HepG2 (cell line): Measurements from ENCODE around the gene SCGB1D4. TPM values are rescaled to one million over a fixed set of nuclear protein-coding genes. Genes with fewer than 3 reads are reported as not detected.

Experiments used
- CBX5 ChIP-seq: sonication (generic); formaldehyde crosslinking; IDR thresholded peaks from 2 replicates; pipeline ENCODE4 v1.4.0; 2020; ENCODE audit warnings: missing genetic modification reagents, borderline replicate concordance
- CREB3 ChIP-seq: sonication (generic); formaldehyde crosslinking; IDR thresholded peaks from 2 replicates; pipeline ENCODE4 v1.5.0; 2020; ENCODE audit warnings: missing genetic modification reagents
- DZIP1 ChIP-seq: sonication (generic); formaldehyde crosslinking; IDR thresholded peaks from 2 replicates; pipeline ENCODE4 v1.5.0; 2020; ENCODE audit warnings: mild to moderate bottlenecking, missing genetic modification reagents
- GFI1 ChIP-seq: sonication (generic); formaldehyde crosslinking; IDR thresholded peaks from 2 replicates; pipeline ENCODE4 v1.5.0; 2020; ENCODE audit warnings: missing genetic modification reagents, mild to moderate bottlenecking, borderline replicate concordance
- IKZF5 ChIP-seq: IDR thresholded peaks from 2 replicates; pipeline ENCODE4 v1.6.1; 2018; ENCODE audit warnings: missing genetic modification reagents, mild to moderate bottlenecking, missing compliant biosample characterization
- MYC ChIP-seq: sonication (generic); formaldehyde crosslinking; IDR thresholded peaks from 2 replicates; pipeline ENCODE4 v1.9.0; 2021; ENCODE audit warnings: missing genetic modification reagents, borderline replicate concordance
- PLRG1 ChIP-seq: fragments of 450-650 bp; conservative IDR thresholded peaks from 2 replicates; pipeline ENCODE4 v1.6.1; 2016
- POGZ ChIP-seq: sonication (generic); formaldehyde crosslinking; IDR thresholded peaks from 2 replicates; pipeline ENCODE4 v1.4.0; 2020; ENCODE audit warnings: mild to moderate bottlenecking, missing genetic modification reagents
- REPIN1 ChIP-seq: sonication (generic); formaldehyde crosslinking; IDR thresholded peaks from 2 replicates; pipeline ENCODE4 v1.8.0; 2022; ENCODE audit warnings: missing genetic modification reagents, low read depth, mild to moderate bottlenecking, borderline replicate concordance
- ZFP36L2 ChIP-seq: sonication (generic); formaldehyde crosslinking; IDR thresholded peaks from 2 replicates; pipeline ENCODE4 v1.4.0; 2020; ENCODE audit warnings: missing genetic modification reagents
- ZFP90 ChIP-seq: sonication (generic); formaldehyde crosslinking; IDR thresholded peaks from 2 replicates; pipeline ENCODE4 v1.8.0; 2022; ENCODE audit warnings: missing genetic modification reagents, mild to moderate bottlenecking, inconsistent platforms, borderline replicate concordance
- ZNF552 ChIP-seq: sonication (generic); formaldehyde crosslinking; IDR thresholded peaks from 2 replicates; pipeline ENCODE4 v1.9.0; 2022; ENCODE audit warnings: missing genetic modification reagents, mild to moderate bottlenecking, borderline replicate concordance
- ZNF768 ChIP-seq: sonication (generic); formaldehyde crosslinking; IDR thresholded peaks from 2 replicates; pipeline ENCODE4 v1.4.0; 2020; ENCODE audit warnings: missing genetic modification reagents
- ZNF777 ChIP-seq: sonication (generic); formaldehyde crosslinking; IDR thresholded peaks from 2 replicates; pipeline ENCODE4 v1.4.0; 2020; ENCODE audit warnings: missing genetic modification reagents
- polyA plus RNA-seq, 8 experiments: library from polyadenylated mRNA; depleted of rRNA in 3 of 8; stranded (reverse) in 7 of 8; unstranded in 1 of 8; fragments of >200 nt; fragmentation: Illumina TruSeq in 4 of 8; extraction: Trizol in 4 of 8; gene quantifications; 2 replicates each; pipeline versions ENCODE4 v1.2.1 to v1.2.3, GENCODE V29; 2011 to 2016; ENCODE audit warnings: low read depth in 4 of 8, missing spikeins in 1 of 8, mixed read lengths in 1 of 8; ENCODE audit not compliant: insufficient read depth in 1 of 8
- total RNA-seq, 5 experiments: library from RNA; depleted of rRNA; stranded (reverse); fragments of >200 nt; fragmentation: Illumina TruSeq; extraction: Trizol; gene quantifications; 2 replicates each; pipeline ENCODE4 v1.2.3, GENCODE V29; 2016; ENCODE audit warnings: low read depth in 1 of 5
- TF ChIP-seq, protein P1 (sequence below): sonication (generic); formaldehyde crosslinking; IDR thresholded peaks from 2 replicates; pipeline ENCODE4 v1.5.0; 2020; ENCODE audit warnings: missing genetic modification reagents
- TF ChIP-seq, protein P2 (sequence below): sonication (generic); formaldehyde crosslinking; IDR thresholded peaks from 2 replicates; pipeline ENCODE4 v1.5.0; 2020; ENCODE audit warnings: mild to moderate bottlenecking, missing genetic modification reagents, moderate library complexity
- TF ChIP-seq, protein P3 (sequence below): sonication (generic); formaldehyde crosslinking; IDR thresholded peaks from 2 replicates; pipeline ENCODE4 v1.9.0; 2022; ENCODE audit warnings: missing genetic modification reagents, mild to moderate bottlenecking, borderline replicate concordance
- TF ChIP-seq, protein P4 (sequence below): IDR thresholded peaks from 2 replicates; pipeline ENCODE4 v1.6.1; 2016; ENCODE audit warnings: missing genetic modification reagents, missing compliant biosample characterization

Gene SCGB1D4
- total and polyA plus RNA-seq, 2 of the 13 experiments (the other 11 are each of a cell fraction or from before 2014, with no cell fraction given): not detected

- TF ChIP-seq, protein P1, sequence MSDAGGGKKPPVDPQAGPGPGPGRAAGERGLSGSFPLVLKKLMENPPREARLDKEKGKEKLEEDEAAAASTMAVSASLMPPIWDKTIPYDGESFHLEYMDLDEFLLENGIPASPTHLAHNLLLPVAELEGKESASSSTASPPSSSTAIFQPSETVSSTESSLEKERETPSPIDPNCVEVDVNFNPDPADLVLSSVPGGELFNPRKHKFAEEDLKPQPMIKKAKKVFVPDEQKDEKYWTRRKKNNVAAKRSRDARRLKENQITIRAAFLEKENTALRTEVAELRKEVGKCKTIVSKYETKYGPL: no peak
- peak; percentile 67; the same call in 1 of the 2 replicates for TF ChIP-seq DZIP1 (CRISPR knock-in tag)
- no peak for TF ChIP-seq ZFP36L2 (CRISPR knock-in tag)
- TF ChIP-seq, protein P2, sequence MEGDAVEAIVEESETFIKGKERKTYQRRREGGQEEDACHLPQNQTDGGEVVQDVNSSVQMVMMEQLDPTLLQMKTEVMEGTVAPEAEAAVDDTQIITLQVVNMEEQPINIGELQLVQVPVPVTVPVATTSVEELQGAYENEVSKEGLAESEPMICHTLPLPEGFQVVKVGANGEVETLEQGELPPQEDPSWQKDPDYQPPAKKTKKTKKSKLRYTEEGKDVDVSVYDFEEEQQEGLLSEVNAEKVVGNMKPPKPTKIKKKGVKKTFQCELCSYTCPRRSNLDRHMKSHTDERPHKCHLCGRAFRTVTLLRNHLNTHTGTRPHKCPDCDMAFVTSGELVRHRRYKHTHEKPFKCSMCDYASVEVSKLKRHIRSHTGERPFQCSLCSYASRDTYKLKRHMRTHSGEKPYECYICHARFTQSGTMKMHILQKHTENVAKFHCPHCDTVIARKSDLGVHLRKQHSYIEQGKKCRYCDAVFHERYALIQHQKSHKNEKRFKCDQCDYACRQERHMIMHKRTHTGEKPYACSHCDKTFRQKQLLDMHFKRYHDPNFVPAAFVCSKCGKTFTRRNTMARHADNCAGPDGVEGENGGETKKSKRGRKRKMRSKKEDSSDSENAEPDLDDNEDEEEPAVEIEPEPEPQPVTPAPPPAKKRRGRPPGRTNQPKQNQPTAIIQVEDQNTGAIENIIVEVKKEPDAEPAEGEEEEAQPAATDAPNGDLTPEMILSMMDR (CRISPR knock-in tag): peak; percentile 16; the same call in 1 of the 2 replicates
- TF ChIP-seq ZNF552 (CRISPR knock-in tag): no peak
- TF ChIP-seq ZNF777 (CRISPR knock-in tag): peak; percentile 92
- TF ChIP-seq ZFP90 (CRISPR knock-in tag): peak; percentile 26; the same call in 1 of the 2 replicates
- no peak for TF ChIP-seq CREB3 (CRISPR knock-in tag)
- TF ChIP-seq GFI1 (CRISPR knock-in tag): peak; percentile 17; the same call in 1 of the 2 replicates
- peak; percentile 18; the same call in 1 of the 2 replicates for TF ChIP-seq MYC (CRISPR knock-in tag)
- TF ChIP-seq CBX5 (CRISPR knock-in tag): peak; percentile 48; the same call in 1 of the 2 replicates
- TF ChIP-seq PLRG1: no peak
- 0 out of 2 replicates have a peak, but pooled peaks have one; percentile 30 for TF ChIP-seq POGZ (CRISPR knock-in tag)
- TF ChIP-seq ZNF768 (CRISPR knock-in tag): 0 out of 2 replicates have a peak, but pooled peaks have one; percentile 6
- TF ChIP-seq, protein P3, sequence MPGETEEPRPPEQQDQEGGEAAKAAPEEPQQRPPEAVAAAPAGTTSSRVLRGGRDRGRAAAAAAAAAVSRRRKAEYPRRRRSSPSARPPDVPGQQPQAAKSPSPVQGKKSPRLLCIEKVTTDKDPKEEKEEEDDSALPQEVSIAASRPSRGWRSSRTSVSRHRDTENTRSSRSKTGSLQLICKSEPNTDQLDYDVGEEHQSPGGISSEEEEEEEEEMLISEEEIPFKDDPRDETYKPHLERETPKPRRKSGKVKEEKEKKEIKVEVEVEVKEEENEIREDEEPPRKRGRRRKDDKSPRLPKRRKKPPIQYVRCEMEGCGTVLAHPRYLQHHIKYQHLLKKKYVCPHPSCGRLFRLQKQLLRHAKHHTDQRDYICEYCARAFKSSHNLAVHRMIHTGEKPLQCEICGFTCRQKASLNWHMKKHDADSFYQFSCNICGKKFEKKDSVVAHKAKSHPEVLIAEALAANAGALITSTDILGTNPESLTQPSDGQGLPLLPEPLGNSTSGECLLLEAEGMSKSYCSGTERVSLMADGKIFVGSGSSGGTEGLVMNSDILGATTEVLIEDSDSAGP (CRISPR knock-in tag): peak; percentile 79; the same call in 1 of the 2 replicates
- TF ChIP-seq, protein P4, sequence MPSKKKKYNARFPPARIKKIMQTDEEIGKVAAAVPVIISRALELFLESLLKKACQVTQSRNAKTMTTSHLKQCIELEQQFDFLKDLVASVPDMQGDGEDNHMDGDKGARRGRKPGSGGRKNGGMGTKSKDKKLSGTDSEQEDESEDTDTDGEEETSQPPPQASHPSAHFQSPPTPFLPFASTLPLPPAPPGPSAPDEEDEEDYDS (CRISPR knock-in tag): peak; percentile 86
- 0 out of 2 replicates have a peak, but pooled peaks have one; percentile 27 for TF ChIP-seq IKZF5 (CRISPR knock-in tag)
- TF ChIP-seq REPIN1 (CRISPR knock-in tag): peak; percentile 70
Observed at GRCh38 chr11:62337303-62338181, 38.7 kb upstream of the SCGB1D4 start, which contains the start of gene ASRGL1 (continued).
